Osteoblast (primary cell): Measurements from ENCODE around the gene ARL6. TPM values are rescaled to one million over a fixed set of nuclear protein-coding genes. Genes with fewer than 3 reads are reported as not detected.

Source experiments
- DNase-seq: peaks from one replicate; pipeline ENCODE4 v3.0.0; 2011; ENCODE audit warnings: low spot score, mixed read lengths; ENCODE audit not compliant: insufficient read length; ENCODE audit errors: missing footprints
- H2AFZ ChIP-seq: 2 replicates; pipeline ENCODE4 v1.6.0; 2011; ENCODE audit warnings: mild to moderate bottlenecking, low read length
- H3K27ac ChIP-seq: 2 replicates; pipeline ENCODE4 v1.5.1; 2011; ENCODE audit warnings: mild to moderate bottlenecking, low read depth, low read length, moderate library complexity
- H3K27me3 ChIP-seq: 2 replicates; pipeline ENCODE4 v1.6.0; 2012; ENCODE audit warnings: mild to moderate bottlenecking, control low read depth, inconsistent platforms, low read length, moderate library complexity; ENCODE audit not compliant: insufficient read depth
- H3K36me3 ChIP-seq: 2 replicates; pipeline ENCODE4 v1.5.1; 2011; ENCODE audit warnings: mild to moderate bottlenecking, low read length, control low read depth, moderate library complexity; ENCODE audit not compliant: insufficient read depth
- H3K4me1 ChIP-seq: 2 replicates; pipeline ENCODE4 v1.5.1; 2011; ENCODE audit warnings: mild to moderate bottlenecking, low read length, control low read depth, moderate library complexity; ENCODE audit not compliant: insufficient read depth
- H3K4me2 ChIP-seq: 2 replicates; pipeline ENCODE4 v1.6.0; 2011; ENCODE audit warnings: mild to moderate bottlenecking, low read length; ENCODE audit not compliant: insufficient read depth
- H3K4me3 ChIP-seq: fragments of 200-600 bp; sonication (generic); 3 replicates; pipeline ENCODE4 v1.5.1; 2012; ENCODE audit warnings: mild to moderate bottlenecking, low read length, inconsistent platforms; ENCODE audit not compliant: insufficient read depth
- H3K79me2 ChIP-seq: 2 replicates; pipeline ENCODE4 v1.6.0; 2012; ENCODE audit warnings: mild to moderate bottlenecking, low read length, control low read depth, inconsistent platforms; ENCODE audit not compliant: insufficient read depth
- H3K9me3 ChIP-seq: 2 replicates; pipeline ENCODE4 v1.5.1; 2011; ENCODE audit warnings: low read depth, low read length, control low read depth
- H4K20me1 ChIP-seq: 2 replicates; pipeline ENCODE4 v1.6.0; 2012; ENCODE audit warnings: mild to moderate bottlenecking, low read length, control low read depth; ENCODE audit not compliant: insufficient read depth
- CTCF ChIP-seq: IDR thresholded peaks from 2 replicates; pipeline ENCODE4 v1.5.1; 2011; ENCODE audit warnings: mild to moderate bottlenecking, low read depth, low read length, moderate library complexity; ENCODE audit errors: extremely low read depth
- total RNA-seq: library from RNA; depleted of rRNA; stranded (reverse); fragments of >200 nt; gene quantifications from 2 replicates; pipeline ENCODE4 v1.2.3, GENCODE V29; 2012

ARL6 gene
- total RNA-seq, 1 donor: 11.6 TPM

DNA sequence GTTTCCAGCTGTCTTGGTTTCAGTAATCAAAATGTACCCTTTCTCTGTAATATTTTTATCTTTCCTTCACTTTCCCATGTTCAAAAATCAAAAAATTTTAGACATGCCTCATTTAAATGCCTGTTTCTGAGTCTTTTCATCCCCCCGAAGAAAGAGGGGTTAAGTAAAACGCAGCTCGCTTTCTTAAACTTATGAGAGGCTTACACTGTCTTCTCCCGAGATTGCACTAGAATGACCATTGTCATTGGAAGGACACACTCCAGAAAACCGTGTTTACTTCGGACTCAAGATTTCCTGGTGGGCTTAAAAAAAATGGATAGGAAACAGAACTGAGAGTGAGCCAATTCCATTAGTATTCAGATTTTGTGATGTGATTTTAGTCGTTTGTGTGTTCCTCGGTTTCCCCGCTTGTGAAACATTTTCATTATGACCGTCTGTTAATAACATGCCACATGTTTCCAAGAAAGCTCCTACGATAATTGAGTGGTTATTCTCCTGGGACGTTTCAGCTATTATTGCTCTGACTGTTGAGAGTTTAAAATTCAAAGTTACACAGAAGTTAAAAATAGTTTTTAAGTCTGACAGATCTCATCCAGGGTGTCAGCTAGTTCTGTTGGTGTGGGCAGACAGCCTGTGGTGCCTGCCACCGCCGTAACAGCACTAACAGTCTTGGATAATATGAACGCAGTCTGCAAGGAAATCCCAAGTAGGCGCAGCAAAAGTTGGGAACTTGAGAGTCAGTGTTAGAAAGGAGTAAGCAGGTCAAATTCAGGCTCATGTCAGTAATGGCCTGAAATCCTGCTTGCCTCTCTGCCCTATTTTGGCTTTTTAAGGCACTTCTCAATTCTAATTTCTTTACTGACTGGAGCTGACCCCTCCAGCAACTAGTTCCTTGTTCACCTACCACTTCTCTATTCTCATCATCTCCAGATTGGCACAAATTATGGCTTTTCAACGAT lies 58.8 kb downstream of the ARL6 start:
- H3K27ac ChIP-seq: peak overlapping the region; percentile 72
- DNase-seq: peak; percentile 46
- H2AFZ ChIP-seq: peak overlapping the region; percentile 39
- peaks cover 12% of the 10 kb centered on the region for H3K4me1 ChIP-seq
- H3K27me3 ChIP-seq: no peaks in the 10 kb centered on the region
- TF ChIP-seq CTCF: no peak
- peak overlapping the region; percentile 90 for H3K4me2 ChIP-seq
- H3K9me3 ChIP-seq: no peaks in the 10 kb centered on the region
- peak overlapping the region; percentile 87 for H3K4me3 ChIP-seq
- H3K79me2 ChIP-seq: peaks cover 38% of the 10 kb centered on the region
- peaks cover 19% of the 10 kb centered on the region for H4K20me1 ChIP-seq
- no peaks in the 10 kb centered on the region for H3K36me3 ChIP-seq

DNA sequence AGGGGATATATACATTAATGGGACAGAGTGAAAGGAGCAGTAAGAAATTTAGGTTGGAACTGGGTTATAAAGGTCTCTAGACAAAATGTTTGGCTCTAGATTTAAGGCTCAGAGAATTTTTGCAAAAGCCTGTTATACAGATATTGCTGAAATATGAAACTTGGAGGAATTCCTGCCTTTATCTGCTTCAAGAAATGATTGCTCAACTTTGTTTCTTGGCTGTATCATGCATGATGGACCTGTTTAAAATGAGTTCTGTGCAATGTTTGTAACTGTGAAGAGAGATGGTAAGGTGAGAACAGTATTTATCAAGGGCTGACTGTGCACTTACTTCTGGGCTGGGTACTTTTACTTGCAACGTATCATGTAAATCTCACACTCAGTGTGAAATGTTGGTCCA lies 60.5 kb downstream of the ARL6 start:
- no peak for DNase-seq
- no peak for TF ChIP-seq CTCF
- no peaks in the 10 kb centered on the region for H3K36me3 ChIP-seq
- H3K4me1 ChIP-seq: peaks cover 12% of the 10 kb centered on the region
- H3K27ac ChIP-seq: no peak overlapping the region
- H3K4me2 ChIP-seq: no peak overlapping the region
- no peaks in the 10 kb centered on the region for H3K27me3 ChIP-seq
- peaks cover 40% of the 10 kb centered on the region for H3K79me2 ChIP-seq
- peaks cover 19% of the 10 kb centered on the region for H4K20me1 ChIP-seq
- H3K9me3 ChIP-seq: no peaks in the 10 kb centered on the region
- H2AFZ ChIP-seq: no peak overlapping the region
- H3K4me3 ChIP-seq: no peak overlapping the region

DNA sequence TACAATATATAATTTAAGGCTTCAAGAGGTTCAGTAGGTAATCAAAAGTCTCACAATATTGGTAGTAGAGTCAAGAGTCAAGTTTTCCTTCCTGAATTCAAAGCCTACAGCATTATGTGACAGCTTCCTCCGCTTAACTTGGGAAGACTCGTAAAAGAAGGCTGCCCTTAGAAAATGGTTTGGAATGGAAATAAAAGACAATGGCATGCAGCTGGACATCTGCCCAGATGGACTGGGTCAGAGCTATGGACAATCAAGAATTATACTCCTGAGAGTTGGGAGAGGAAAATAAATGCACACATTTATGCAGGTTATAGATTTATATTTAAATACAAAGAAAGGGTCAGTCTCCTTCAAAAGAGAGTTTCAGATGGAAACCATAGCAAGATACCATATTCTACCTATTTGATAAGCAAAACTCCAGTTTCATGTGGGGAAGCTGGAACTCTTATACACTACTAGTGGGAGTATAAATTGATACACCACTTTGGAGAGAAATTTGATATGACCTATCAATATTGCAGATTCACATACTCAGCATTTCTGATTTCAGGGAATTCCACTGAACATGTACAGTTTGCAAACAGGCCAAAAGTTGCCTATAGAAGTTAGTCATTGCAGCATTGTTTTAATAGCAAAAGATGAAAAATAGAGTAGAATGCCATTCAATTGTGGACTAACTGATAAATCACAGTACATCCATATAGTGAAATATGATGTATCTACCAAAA lies 63.3 kb downstream of the ARL6 start:
- Histone ChIP-seq H3K27ac (no peak overlapping the region), H4K20me1 (peaks cover 19% of the 10 kb centered on the region), H3K4me2 (no peak overlapping the region), H2AFZ (no peak overlapping the region), H3K36me3 (no peaks in the 10 kb centered on the region), H3K4me1 (peaks cover 12% of the 10 kb centered on the region), H3K9me3 (no peaks in the 10 kb centered on the region), H3K27me3 (no peaks in the 10 kb centered on the region), H3K79me2 (peaks cover 47% of the 10 kb centered on the region), H3K4me3 (no peak overlapping the region)
- no peak for DNase-seq
- no peak for TF ChIP-seq CTCF

DNA sequence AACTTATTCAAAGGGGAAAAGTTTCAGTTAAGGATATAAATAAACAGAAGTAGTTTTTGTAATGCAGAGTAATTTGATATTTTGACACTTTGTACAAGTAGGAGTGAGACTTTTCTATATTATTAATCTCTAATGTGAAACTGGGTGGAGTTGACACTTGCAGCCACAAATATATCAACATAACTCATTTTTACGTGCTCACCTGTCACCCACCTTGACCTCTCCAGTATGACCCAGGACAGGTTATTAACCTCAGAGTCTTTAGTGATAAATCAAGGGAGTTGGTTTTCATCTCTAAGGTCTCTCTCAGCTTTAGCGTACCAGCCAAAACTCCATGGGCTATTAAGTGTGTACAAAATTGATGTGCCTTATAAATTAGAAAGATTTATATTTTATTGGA lies 64.6 kb downstream of the ARL6 start:
- no peaks in the 10 kb centered on the region for H3K27me3 ChIP-seq
- no peak overlapping the region for H3K27ac ChIP-seq
- H3K9me3 ChIP-seq: no peaks in the 10 kb centered on the region
- H2AFZ ChIP-seq: no peak overlapping the region
- H3K36me3 ChIP-seq: no peaks in the 10 kb centered on the region
- no peak for DNase-seq
- H3K4me1 ChIP-seq: no peaks in the 10 kb centered on the region
- no peak overlapping the region for H3K4me2 ChIP-seq
- peaks cover 34% of the 10 kb centered on the region for H3K79me2 ChIP-seq
- peaks cover 12% of the 10 kb centered on the region for H4K20me1 ChIP-seq
- H3K4me3 ChIP-seq: no peak overlapping the region
- no peak for TF ChIP-seq CTCF
